H9 (cell line): ENCODE measurements around the gene BST2. TPM values are rescaled to one million over a fixed set of nuclear protein-coding genes. Genes with fewer than 3 reads are reported as not detected.

Experiments
- DNase-seq: peaks from one replicate; pipeline ENCODE4 v3.0.0-alpha.2; 2017
- H2AFZ ChIP-seq: one replicate; pipeline ENCODE4 v1.6.1; 2013; ENCODE audit warnings: mild to moderate bottlenecking, low read length, control low read depth, moderate library complexity
- H2AK5ac ChIP-seq: 2 replicates; pipeline ENCODE4 v1.6.1; 2013; ENCODE audit warnings: low read length, control low read depth, mixed read lengths; ENCODE audit not compliant: insufficient read length
- H2BK120ac ChIP-seq: one replicate; pipeline ENCODE4 v1.6.1; 2013; ENCODE audit warnings: low read depth, mild to moderate bottlenecking, low read length, control low read depth, inconsistent platforms; ENCODE audit not compliant: poor library complexity, severe bottlenecking
- H2BK12ac ChIP-seq: 2 replicates; pipeline ENCODE4 v1.6.1; 2013; ENCODE audit warnings: low read length, control low read depth, mixed read lengths, low read depth; ENCODE audit not compliant: insufficient read length
- H2BK15ac ChIP-seq: 2 replicates; pipeline ENCODE4 v1.6.1; 2013; ENCODE audit warnings: low read depth, low read length, control low read depth
- H2BK20ac ChIP-seq: one replicate; pipeline ENCODE4 v1.6.1; 2013; ENCODE audit warnings: low read depth, mild to moderate bottlenecking, low read length, control low read depth, inconsistent platforms; ENCODE audit not compliant: poor library complexity, severe bottlenecking
- H2BK5ac ChIP-seq: 2 replicates; pipeline ENCODE4 v1.6.1; 2013; ENCODE audit warnings: low read length, control low read depth, mixed read lengths; ENCODE audit not compliant: insufficient read length
- H3K14ac ChIP-seq: 2 replicates; pipeline ENCODE4 v1.6.1; 2013; ENCODE audit warnings: low read length, control low read depth; ENCODE audit not compliant: insufficient read depth
- H3K18ac ChIP-seq: 2 replicates; pipeline ENCODE4 v1.6.1; 2013; ENCODE audit warnings: low read depth, mild to moderate bottlenecking, mixed read lengths, low read length, control low read depth; ENCODE audit not compliant: insufficient read length
- H3K23ac ChIP-seq: 2 replicates; pipeline ENCODE4 v1.6.1; 2013; ENCODE audit warnings: low read length, control low read depth, mixed read lengths, low read depth; ENCODE audit not compliant: insufficient read length
- H3K23me2 ChIP-seq: 2 replicates; pipeline ENCODE4 v1.6.1; 2013; ENCODE audit warnings: low read depth, mild to moderate bottlenecking, mixed read lengths, low read length, control low read depth; ENCODE audit not compliant: insufficient read length, poor library complexity, severe bottlenecking
- H3K27ac ChIP-seq: 2 replicates; pipeline ENCODE4 v1.5.1; 2013; ENCODE audit warnings: low read length, control low read depth, mixed read lengths, low read depth; ENCODE audit not compliant: insufficient read length
- H3K27me3 ChIP-seq: 2 replicates; pipeline ENCODE4 v1.6.1; 2013; ENCODE audit warnings: low read length, control low read depth, inconsistent platforms; ENCODE audit not compliant: insufficient read depth
- H3K4ac ChIP-seq: 2 replicates; pipeline ENCODE4 v1.6.1; 2013; ENCODE audit warnings: low read depth, mild to moderate bottlenecking, control low read depth, inconsistent platforms, low read length, moderate library complexity
- H3K4me1 ChIP-seq: 2 replicates; pipeline ENCODE4 v1.6.1; 2013; ENCODE audit warnings: low read length, control low read depth, inconsistent platforms; ENCODE audit not compliant: insufficient read depth
- H3K4me2 ChIP-seq: 2 replicates; pipeline ENCODE4 v1.6.1; 2013; ENCODE audit warnings: low read length, control low read depth, mixed read lengths; ENCODE audit not compliant: insufficient read length, insufficient read depth
- H3K56ac ChIP-seq: 2 replicates; pipeline ENCODE4 v1.6.1; 2013; ENCODE audit warnings: low read depth, mild to moderate bottlenecking, mixed read lengths, low read length, control low read depth; ENCODE audit not compliant: insufficient read length
- H3K79me1 ChIP-seq: 2 replicates; pipeline ENCODE4 v1.6.1; 2013; ENCODE audit warnings: low read depth, mild to moderate bottlenecking, moderate library complexity, low read length, control low read depth, inconsistent platforms; ENCODE audit not compliant: insufficient read depth, poor library complexity, severe bottlenecking
- H3K79me2 ChIP-seq: 2 replicates; pipeline ENCODE4 v1.6.1; 2013; ENCODE audit warnings: low read length, control low read depth, inconsistent platforms; ENCODE audit not compliant: insufficient read depth
- H3K9ac ChIP-seq: 2 replicates; pipeline ENCODE4 v1.6.1; 2013; ENCODE audit warnings: low read length, control low read depth, mixed read lengths; ENCODE audit not compliant: insufficient read length; ENCODE audit errors: extremely low read depth
- H3K9me3 ChIP-seq: one replicate; pipeline ENCODE4 v1.6.1; 2013; ENCODE audit warnings: low read depth, low read length, inconsistent platforms; ENCODE audit not compliant: control insufficient read depth
- H3T11ph ChIP-seq: one replicate; pipeline ENCODE4 v1.6.1; 2013; ENCODE audit warnings: mild to moderate bottlenecking, low read length, control low read depth, inconsistent platforms
- H4K20me1 ChIP-seq: one replicate; pipeline ENCODE4 v1.6.1; 2013; ENCODE audit not compliant: control insufficient read depth, insufficient read length, insufficient read depth
- H4K5ac ChIP-seq: 2 replicates; pipeline ENCODE4 v1.6.1; 2013; ENCODE audit warnings: low read depth, mild to moderate bottlenecking, mixed read lengths, low read length, control low read depth; ENCODE audit not compliant: insufficient read length
- H4K8ac ChIP-seq: replicated peaks from 2 replicates; pipeline ENCODE4 v1.6.1; 2013; ENCODE audit warnings: low read length, control low read depth, mixed read lengths, low read depth; ENCODE audit not compliant: insufficient read length
- H4K91ac ChIP-seq: 2 replicates; pipeline ENCODE4 v1.6.1; 2013; ENCODE audit warnings: low read depth, mild to moderate bottlenecking, moderate library complexity, mixed read lengths, low read length, control low read depth; ENCODE audit not compliant: insufficient read length
- H3K27ac Mint-ChIP-seq, 3 experiments: 2 replicates in 2 of 3; 3 replicates in 1 of 3; pipeline ENCODE4 v1.8.0; 2020 to 2021; ENCODE audit warnings: mixed read lengths in 3 of 3, mild to moderate bottlenecking in 1 of 3, moderate library complexity in 1 of 3
- H3K27me3 Mint-ChIP-seq: 2 replicates; pipeline ENCODE4 v1.8.0; 2021; ENCODE audit warnings: low read depth, mild to moderate bottlenecking, moderate library complexity, mixed read lengths
- H3K36me3 Mint-ChIP-seq, 3 experiments: 2 replicates in 2 of 3; 3 replicates in 1 of 3; pipeline ENCODE4 v1.8.0; 2020 to 2021; ENCODE audit warnings: low read depth in 3 of 3, mixed read lengths in 3 of 3; ENCODE audit not compliant: insufficient read depth in 1 of 3
- H3K4me1 Mint-ChIP-seq, 2 experiments: 2 replicates each; pipeline ENCODE4 v1.8.0; 2020; ENCODE audit warnings: mixed read lengths in 2 of 2
- H3K4me3 Mint-ChIP-seq, 2 experiments: 2 replicates in 1 of 2; 3 replicates in 1 of 2; pipeline ENCODE4 v1.8.0; 2020 to 2021; ENCODE audit warnings: mild to moderate bottlenecking in 2 of 2, mixed read lengths in 2 of 2, moderate library complexity in 1 of 2
- H3K9me3 Mint-ChIP-seq, 2 experiments: 2 replicates in 1 of 2; 3 replicates in 1 of 2; pipeline ENCODE4 v1.8.0; 2020; ENCODE audit warnings: mild to moderate bottlenecking in 2 of 2, mixed read lengths in 2 of 2, moderate library complexity in 1 of 2
- WGBS: extraction: QIAGEN DNeasy Blood & Tissue Kit; methylation state at CpG from one replicate; pipeline ENCODE4 v1.1.7; 2013; ENCODE audit warnings: missing lambda C conversion rate, low lambda C conversion rate, mixed read lengths; ENCODE audit not compliant: insufficient read length; ENCODE audit errors: extremely low coverage; 5-methylcytosine and 5-hydroxymethylcytosine counted together
- total RNA-seq: library from RNA; stranded (reverse); gene quantifications from 2 replicates; pipeline ENCODE4 v1.2.1, GENCODE V29; 2021
- TF ChIP-seq, protein P1 (sequence below): fragments of 200-600 bp; sonication (generic); conservative IDR thresholded peaks from 3 replicates; pipeline ENCODE4 v1.8.0; 2021; ENCODE audit warnings: antibody characterized with exemption, mild to moderate bottlenecking

Gene BST2
- total RNA-seq, 1 experiment from 2014 or later = 63.3 TPM

DNA sequence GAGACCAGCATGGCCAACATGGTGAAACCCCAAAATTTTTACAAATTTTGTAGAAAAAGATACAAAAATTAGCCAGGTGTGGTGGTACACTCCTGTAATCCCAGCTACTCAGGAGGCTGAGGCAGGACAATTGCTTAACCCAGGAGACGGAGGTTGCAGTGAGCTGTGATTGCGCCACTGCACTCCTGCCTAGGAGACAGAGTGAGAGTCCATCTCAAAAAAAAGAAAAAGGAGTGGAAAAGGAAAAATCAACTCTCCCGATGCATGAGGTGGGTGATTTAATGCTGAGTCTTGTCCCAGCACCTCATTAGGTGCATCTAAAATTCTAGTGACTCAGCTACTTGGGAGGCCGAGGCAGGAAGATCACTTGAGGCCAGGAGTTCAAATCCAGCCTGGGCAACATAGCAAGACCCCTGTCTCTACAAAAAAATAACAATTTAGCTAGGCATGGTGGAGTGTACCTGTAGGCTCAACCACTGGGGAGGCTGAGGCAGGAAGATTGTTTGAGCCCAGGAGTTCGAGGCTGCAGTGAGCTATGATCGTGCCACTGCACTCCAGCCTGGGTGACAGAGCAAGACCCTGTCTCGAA is 48.3 kb downstream of the BST2 start:
- no peak overlapping the region for H4K5ac ChIP-seq
- no peak overlapping the region for H2BK120ac ChIP-seq
- H2BK15ac ChIP-seq = no peak overlapping the region
- Mint-ChIP-seq H3K4me3 (no peak overlapping the region), H3K36me3 (no peaks in the 10 kb centered on the region), H3K9me3 (no peaks in the 10 kb centered on the region; a peak in 1 of 5 replicates), H3K27me3 (no peaks in the 10 kb centered on the region; the same call in none of the 2 replicates), H3K4me1 (peaks cover 6 to 8% of the 10 kb centered on the region in 2 experiments), H3K27ac (no peak overlapping the region)
- H3K4ac ChIP-seq = no peak overlapping the region
- no peak overlapping the region for H4K8ac ChIP-seq
- no peak overlapping the region for H2AFZ ChIP-seq
- H2AK5ac ChIP-seq = no peak overlapping the region
- no peak overlapping the region for H3K23ac ChIP-seq
- no peak overlapping the region for H2BK12ac ChIP-seq
- H3K79me2 ChIP-seq = no peaks in the 10 kb centered on the region
- no peaks in the 10 kb centered on the region for H3K23me2 ChIP-seq
- no peak overlapping the region for H3T11ph ChIP-seq
- H3K79me1 ChIP-seq = no peaks in the 10 kb centered on the region
- no peak for DNase-seq
- H3K9me3 ChIP-seq = no peaks in the 10 kb centered on the region
- TF ChIP-seq, protein P1, sequence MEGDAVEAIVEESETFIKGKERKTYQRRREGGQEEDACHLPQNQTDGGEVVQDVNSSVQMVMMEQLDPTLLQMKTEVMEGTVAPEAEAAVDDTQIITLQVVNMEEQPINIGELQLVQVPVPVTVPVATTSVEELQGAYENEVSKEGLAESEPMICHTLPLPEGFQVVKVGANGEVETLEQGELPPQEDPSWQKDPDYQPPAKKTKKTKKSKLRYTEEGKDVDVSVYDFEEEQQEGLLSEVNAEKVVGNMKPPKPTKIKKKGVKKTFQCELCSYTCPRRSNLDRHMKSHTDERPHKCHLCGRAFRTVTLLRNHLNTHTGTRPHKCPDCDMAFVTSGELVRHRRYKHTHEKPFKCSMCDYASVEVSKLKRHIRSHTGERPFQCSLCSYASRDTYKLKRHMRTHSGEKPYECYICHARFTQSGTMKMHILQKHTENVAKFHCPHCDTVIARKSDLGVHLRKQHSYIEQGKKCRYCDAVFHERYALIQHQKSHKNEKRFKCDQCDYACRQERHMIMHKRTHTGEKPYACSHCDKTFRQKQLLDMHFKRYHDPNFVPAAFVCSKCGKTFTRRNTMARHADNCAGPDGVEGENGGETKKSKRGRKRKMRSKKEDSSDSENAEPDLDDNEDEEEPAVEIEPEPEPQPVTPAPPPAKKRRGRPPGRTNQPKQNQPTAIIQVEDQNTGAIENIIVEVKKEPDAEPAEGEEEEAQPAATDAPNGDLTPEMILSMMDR = no peak
- no peaks in the 10 kb centered on the region for H3K27me3 ChIP-seq
- no peaks in the 10 kb centered on the region for H3K4me1 ChIP-seq
- H3K27ac ChIP-seq = no peak overlapping the region
- no peak overlapping the region for H3K4me2 ChIP-seq
- H3K56ac ChIP-seq = no peak overlapping the region
- no peak overlapping the region for H3K9ac ChIP-seq
- H3K14ac ChIP-seq = no peak overlapping the region
- no CpG with 5 or more reads among the region's 7 CpGs for WGBS
- no peak overlapping the region for H2BK5ac ChIP-seq
- no peak overlapping the region for H3K18ac ChIP-seq
- no peaks in the 10 kb centered on the region for H4K20me1 ChIP-seq
- H2BK20ac ChIP-seq = no peak overlapping the region
- H4K91ac ChIP-seq = no peak overlapping the region
